Measurements from ENCODE around the gene ZNF333. TPM values are rescaled to one million over a fixed set of nuclear protein-coding genes. Genes with fewer than 3 reads are reported as not detected.

Gene ZNF333
- total and polyA plus RNA-seq, 4 donors, result 10.7 to 28.1 (median 16.6) TPM

GRCh38 chr19:14674764-14675163 lies 15.1 kb upstream of the ZNF333 start, which contains the start of gene ADGRE3:
ADGRE3 (minus strand) TSS chr19:14674844; CDS start chr19:14674770, 74 bp downstream.
- DNase-seq (no peak), ATAC-seq (ENCODE audit: insufficient read depth, low FRiP score) (no peak)
- H3K27ac ChIP-seq (ENCODE audit: low read depth in 1 of 2, low read length in 1 of 2), result no peak within 1 kb of the TSS
- H3K9me3 ChIP-seq (ENCODE audit: control insufficient read depth in 4 of 4, insufficient read depth in 3 of 4, low read length in 3 of 4), result peaks cover 0 to 10% (median 2%) of the 10 kb centered on the region in 4 donors
- no peaks in the 10 kb centered on the region for H3K36me3 ChIP-seq (ENCODE audit: control insufficient read depth in 4 of 4, insufficient read depth in 4 of 4, low read length in 4 of 4)
- no peaks in the 10 kb centered on the region for H3K4me1 ChIP-seq (ENCODE audit: control insufficient read depth in 5 of 5, insufficient read depth in 5 of 5, low read length in 5 of 5)
- 15 to 42% methylated on average over 6 of the region's 6 CpGs for WGBS, 2 donors
- no peak within 1 kb of the TSS for H3K4me3 ChIP-seq
- H3K27me3 ChIP-seq (ENCODE audit: control insufficient read depth in 3 of 3, insufficient read depth in 3 of 3, low read length in 2 of 3), result peaks cover 0 to 7% (median 0%) of the 10 kb centered on the region in 3 donors
- H3K9ac ChIP-seq (ENCODE audit: insufficient read depth in 1 of 2, low read length in 2 of 2), result no peak within 1 kb of the TSS
- TF ChIP-seq CTCF (IDR thresholded peaks at IDR 0.05; ENCODE audit: control extremely low read depth, extremely low read depth), result no peak

- no peak for ATAC-seq (ENCODE audit: insufficient read depth, low FRiP score)
- WGBS, 2 donors, result 87 to 92% methylated on average over 10 of the region's 10 CpGs
- Histone ChIP-seq H3K4me1 (ENCODE audit: control insufficient read depth in 5 of 5, insufficient read depth in 5 of 5, low read length in 5 of 5) (no peaks in the 10 kb centered on the region), H3K4me3 (no peak overlapping the region), H3K27ac (ENCODE audit: low read depth in 1 of 2, low read length in 1 of 2) (no peak overlapping the region), H3K27me3 (ENCODE audit: control insufficient read depth in 3 of 3, insufficient read depth in 3 of 3, low read length in 2 of 3) (peaks cover 0 to 7% (median 0%) of the 10 kb centered on the region in 3 donors), H3K9me3 (ENCODE audit: control insufficient read depth in 4 of 4, insufficient read depth in 3 of 4, low read length in 3 of 4) (peaks cover 0 to 2% (median 0%) of the 10 kb centered on the region in 4 donors), H3K36me3 (ENCODE audit: control insufficient read depth in 4 of 4, insufficient read depth in 4 of 4, low read length in 4 of 4) (no peaks in the 10 kb centered on the region), H3K9ac (ENCODE audit: insufficient read depth in 1 of 2, low read length in 2 of 2) (no peak overlapping the region)
- DNase-seq, result no peak
- no peak for TF ChIP-seq CTCF (IDR thresholded peaks at IDR 0.05; ENCODE audit: control extremely low read depth, extremely low read depth)
These were observed 13.1 kb upstream of the ZNF333 start for GRCh38 chr19:14676762-14677161.

- no peak for TF ChIP-seq CTCF (IDR thresholded peaks at IDR 0.05; ENCODE audit: control extremely low read depth, extremely low read depth)
- DNase-seq (no peak), ATAC-seq (ENCODE audit: insufficient read depth, low FRiP score) (no peak)
These were observed 12.4 kb upstream of the ZNF333 start for GRCh38 chr19:14677464-14677863.

GRCh38 chr19:14678199-14678598 lies 11.6 kb upstream of the ZNF333 start:
- Histone ChIP-seq H3K9ac (ENCODE audit: insufficient read depth in 1 of 2, low read length in 2 of 2) (no peak overlapping the region), H3K27me3 (ENCODE audit: control insufficient read depth in 3 of 3, insufficient read depth in 3 of 3, low read length in 2 of 3) (peaks cover 0 to 4% (median 0%) of the 10 kb centered on the region in 3 donors), H3K4me3 (no peak overlapping the region), H3K27ac (ENCODE audit: low read depth in 1 of 2, low read length in 1 of 2) (no peak overlapping the region), H3K4me1 (ENCODE audit: control insufficient read depth in 5 of 5, insufficient read depth in 5 of 5, low read length in 5 of 5) (peaks cover 0 to under 1% (median 0%) of the 10 kb centered on the region in 5 donors), H3K36me3 (ENCODE audit: control insufficient read depth in 4 of 4, insufficient read depth in 4 of 4, low read length in 4 of 4) (no peaks in the 10 kb centered on the region), H3K9me3 (ENCODE audit: control insufficient read depth in 4 of 4, insufficient read depth in 3 of 4, low read length in 3 of 4) (peaks cover 0 to 3% (median 0%) of the 10 kb centered on the region in 4 donors)
- DNase-seq, result no peak
- no peak for TF ChIP-seq CTCF (IDR thresholded peaks at IDR 0.05; ENCODE audit: control extremely low read depth, extremely low read depth)
- WGBS, 2 donors, result 76 to 85% methylated on average over 9 of the region's 9 CpGs
- ATAC-seq (ENCODE audit: insufficient read depth, low FRiP score), result no peak

More at GRCh38 chr19:14677464-14677863, 12.4 kb upstream of the ZNF333 start:
- no peak overlapping the region for H3K4me3 ChIP-seq
- 90 to 94% methylated on average over 6 of the region's 6 CpGs for WGBS, 2 donors
- no peaks in the 10 kb centered on the region for H3K36me3 ChIP-seq (ENCODE audit: control insufficient read depth in 4 of 4, insufficient read depth in 4 of 4, low read length in 4 of 4)
- peaks cover 0 to 4% (median 0%) of the 10 kb centered on the region in 3 donors for H3K27me3 ChIP-seq (ENCODE audit: control insufficient read depth in 3 of 3, insufficient read depth in 3 of 3, low read length in 2 of 3)
- peaks cover 0 to 3% (median 0%) of the 10 kb centered on the region in 4 donors for H3K9me3 ChIP-seq (ENCODE audit: control insufficient read depth in 4 of 4, insufficient read depth in 3 of 4, low read length in 3 of 4)
- H3K27ac ChIP-seq (ENCODE audit: low read depth in 1 of 2, low read length in 1 of 2), result no peak overlapping the region
- no peak overlapping the region for H3K9ac ChIP-seq (ENCODE audit: insufficient read depth in 1 of 2, low read length in 2 of 2)
- H3K4me1 ChIP-seq (ENCODE audit: control insufficient read depth in 5 of 5, insufficient read depth in 5 of 5, low read length in 5 of 5), result no peaks in the 10 kb centered on the region

All from lung (tissue), 12 donors.